Transverse colon (tissue), 4 donors: ENCODE measurements around the gene CLCNKA. TPM values are rescaled to one million over a fixed set of nuclear protein-coding genes. Genes with fewer than 3 reads are reported as not detected.

Experiments used
- DNase-seq: peaks from one replicate; pipeline ENCODE4 v3.0.0-alpha.2; 2019
- H3K27ac ChIP-seq, 4 donors: fragments of 200-600 bp; sonication (generic); 2 replicates each; pipeline ENCODE4 v1.5.1; 2016 to 2018; ENCODE audit warnings: inconsistent platforms in 4 of 4
- H3K27me3 ChIP-seq: fragments of 200-600 bp; sonication (generic); 2 replicates; pipeline ENCODE4 v1.5.1; 2017; ENCODE audit warnings: inconsistent platforms
- H3K36me3 ChIP-seq, 4 donors: fragments of 200-600 bp; sonication (generic); 2 replicates each; pipeline ENCODE4 v1.5.1; 2017 to 2019; ENCODE audit warnings: inconsistent platforms in 4 of 4
- H3K4me1 ChIP-seq, 4 donors: fragments of 200-600 bp; sonication (generic); 2 replicates each; pipeline ENCODE4 v1.5.1; 2017 to 2020; ENCODE audit warnings: inconsistent platforms in 4 of 4
- H3K4me3 ChIP-seq, 4 donors: fragments of 200-600 bp; sonication (generic); 1 replicate in 1 of 4; 2 replicates in 3 of 4; pipeline versions ENCODE4 v1.5.1 to v1.6.1; 2017 to 2019; ENCODE audit warnings: inconsistent platforms in 4 of 4
- H3K9me3 ChIP-seq, 2 donors: fragments of 200-600 bp; sonication (generic); 2 replicates each; pipeline ENCODE4 v1.5.1; 2017 to 2019; ENCODE audit warnings: inconsistent platforms in 2 of 2
- EP300 ChIP-seq: sonication (generic); formaldehyde crosslinking; IDR thresholded peaks from one replicate; pipeline ENCODE4 v1.6.1; 2017; ENCODE audit warnings: antibody characterized with exemption, low read depth
- POLR2A ChIP-seq: fragments of 450-650 bp; IDR thresholded peaks from one replicate; pipeline ENCODE4 v1.6.1; 2016; ENCODE audit warnings: antibody characterized with exemption, mild to moderate bottlenecking, moderate library complexity
- POLR2AphosphoS5 ChIP-seq, 3 donors: sonication (generic); formaldehyde crosslinking; IDR thresholded peaks; one replicate each; pipeline ENCODE4 v1.6.1; 2016; ENCODE audit warnings: antibody characterized with exemption in 3 of 3
- WGBS, 2 donors: methylation state at CpG; one replicate each; pipeline ENCODE4 v1.1.5; 2018; ENCODE audit warnings: low coverage in 1 of 2; 5-methylcytosine and 5-hydroxymethylcytosine counted together
- in situ Hi-C, 4 donors: fragments of 200-750 bp; cut with MboI; loops; one replicate each; pipeline versions ENCODE4 v1.15.0 to v1.15.1; 2017; ENCODE audit warnings: low sequenced_read_pairs in 3 of 4, low pct_ligation_motif_present in 1 of 4, low pct_unique_long_range_greater_than_20kb in 1 of 4
- intact Hi-C: fragments of 100-400 bp; cut with DNase I; formaldehyde crosslinking; loops from one replicate; pipeline ENCODE4 v1.15.1; 2023; ENCODE audit warnings: low total_unique reads
- total RNA-seq, 4 donors: library from RNA; depleted of rRNA; stranded (reverse); fragments of >200 nt; gene quantifications; one replicate each; pipeline ENCODE4 v1.1.0, GENCODE V29; 2016
- TF ChIP-seq, protein P1 (sequence below), 5 experiments: fragments of 200-600 bp in 3 of 5; fragments of 450-650 bp in 2 of 5; sonication (generic) in 3 of 5; IDR thresholded peaks; 1 replicate in 2 of 5; 2 replicates in 3 of 5; pipeline ENCODE4 v1.5.1; 2016 to 2017; ENCODE audit warnings: antibody characterized with exemption in 5 of 5, inconsistent platforms in 3 of 5, mild to moderate bottlenecking in 2 of 5, moderate library complexity in 1 of 5

The CLCNKA gene
- total RNA-seq, 4 donors from 2014 or later = 0.68 to 21.7 (median 0.79) TPM; not detected in 1

DNA sequence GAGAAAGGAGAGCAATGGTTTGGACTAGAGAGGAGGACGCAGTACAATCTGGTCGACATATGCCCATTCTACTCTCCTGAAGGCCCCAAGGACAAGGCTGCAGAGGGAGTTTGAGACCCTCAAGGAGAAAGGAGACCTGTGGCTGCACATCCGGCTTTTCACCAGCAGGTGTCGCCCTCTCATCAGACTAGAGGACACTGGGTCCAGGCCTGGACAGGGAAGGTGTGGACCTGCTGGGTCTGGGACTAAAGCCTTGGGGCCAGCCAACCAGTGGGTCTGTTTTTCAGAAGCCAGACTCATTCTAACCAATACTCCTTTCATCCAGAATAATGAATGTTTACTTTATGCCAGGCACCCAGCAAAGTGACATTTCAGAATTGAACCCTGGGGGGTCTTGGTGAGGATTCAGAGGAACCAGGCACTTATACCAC, 12.8 kb upstream of the CLCNKA start:
- intact Hi-C loops = loop anchor here (2.0 kb wide), 2 partner anchors 24 to 48 kb away; no protein-coding TSS in a partner anchor
- TF ChIP-seq, protein P1, sequence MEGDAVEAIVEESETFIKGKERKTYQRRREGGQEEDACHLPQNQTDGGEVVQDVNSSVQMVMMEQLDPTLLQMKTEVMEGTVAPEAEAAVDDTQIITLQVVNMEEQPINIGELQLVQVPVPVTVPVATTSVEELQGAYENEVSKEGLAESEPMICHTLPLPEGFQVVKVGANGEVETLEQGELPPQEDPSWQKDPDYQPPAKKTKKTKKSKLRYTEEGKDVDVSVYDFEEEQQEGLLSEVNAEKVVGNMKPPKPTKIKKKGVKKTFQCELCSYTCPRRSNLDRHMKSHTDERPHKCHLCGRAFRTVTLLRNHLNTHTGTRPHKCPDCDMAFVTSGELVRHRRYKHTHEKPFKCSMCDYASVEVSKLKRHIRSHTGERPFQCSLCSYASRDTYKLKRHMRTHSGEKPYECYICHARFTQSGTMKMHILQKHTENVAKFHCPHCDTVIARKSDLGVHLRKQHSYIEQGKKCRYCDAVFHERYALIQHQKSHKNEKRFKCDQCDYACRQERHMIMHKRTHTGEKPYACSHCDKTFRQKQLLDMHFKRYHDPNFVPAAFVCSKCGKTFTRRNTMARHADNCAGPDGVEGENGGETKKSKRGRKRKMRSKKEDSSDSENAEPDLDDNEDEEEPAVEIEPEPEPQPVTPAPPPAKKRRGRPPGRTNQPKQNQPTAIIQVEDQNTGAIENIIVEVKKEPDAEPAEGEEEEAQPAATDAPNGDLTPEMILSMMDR (IDR thresholded peaks at IDR 0.05) = peak; percentile 94 to 98 (median 96)
- TF ChIP-seq EP300 = no peak
- H3K4me3 ChIP-seq = no peak overlapping the region
- DNase-seq = peak; percentile 82
- WGBS, 2 donors = 0% methylated on average over 3 of the region's 4 CpGs; no CpG with 5 or more reads in 1 of the 2 donors
- peaks cover 11 to 18% (median 18%) of the 10 kb centered on the region in 4 donors for H3K4me1 ChIP-seq
- H3K27me3 ChIP-seq = no peaks in the 10 kb centered on the region
- no peak overlapping the region for H3K27ac ChIP-seq
- H3K9me3 ChIP-seq = no peaks in the 10 kb centered on the region
- in situ Hi-C loops = no loop called here
- H3K36me3 ChIP-seq = no peaks in the 10 kb centered on the region

GRCh38 chr1:16009678-16010077, 12.2 kb upstream of the CLCNKA start:
- H3K9me3 ChIP-seq = no peaks in the 10 kb centered on the region
- intact Hi-C loops = loop anchor here (2.0 kb wide), 2 partner anchors 23 to 47 kb away; no protein-coding TSS in a partner anchor
- H3K4me1 ChIP-seq = peaks cover 14 to 24% (median 23%) of the 10 kb centered on the region in 4 donors
- no peak overlapping the region for H3K4me3 ChIP-seq
- no peak for DNase-seq
- no peaks in the 10 kb centered on the region for H3K27me3 ChIP-seq
- no peak overlapping the region for H3K27ac ChIP-seq
- no peaks in the 10 kb centered on the region for H3K36me3 ChIP-seq
- in situ Hi-C loops = loop anchor here in 1 of 4 donors (5.0 kb wide), 1 partner anchor 38 kb away; no protein-coding TSS in a partner anchor
- TF ChIP-seq, protein P1 (IDR thresholded peaks at IDR 0.05) = no peak
- 91% methylated on average over 11 of the region's 11 CpGs; no CpG with 5 or more reads in 1 of the 2 donors for WGBS, 2 donors

GRCh38 chr1:16010837-16011236, 11.0 kb upstream of the CLCNKA start:
- 90 to 91% methylated on average over 3 of the region's 3 CpGs for WGBS, 2 donors
- intact Hi-C loops (no loop called here), in situ Hi-C loops (loop anchor here in 1 of 4 donors (5.0 kb wide), 1 partner anchor 36 kb away; no protein-coding TSS in a partner anchor)
- H3K4me3 ChIP-seq = no peak overlapping the region
- TF ChIP-seq EP300 (no peak), POLR2AphosphoS5 (IDR thresholded peaks at IDR 0.05) (no peak), POLR2A (no peak)
- TF ChIP-seq, protein P1 (IDR thresholded peaks at IDR 0.05) = no peak
- H3K9me3 ChIP-seq = no peaks in the 10 kb centered on the region
- no peak overlapping the region for H3K27ac ChIP-seq
- H3K36me3 ChIP-seq = no peaks in the 10 kb centered on the region
- H3K27me3 ChIP-seq = no peaks in the 10 kb centered on the region
- DNase-seq = no peak
- H3K4me1 ChIP-seq = peaks cover 23 to 32% (median 28%) of the 10 kb centered on the region in 4 donors

DNA sequence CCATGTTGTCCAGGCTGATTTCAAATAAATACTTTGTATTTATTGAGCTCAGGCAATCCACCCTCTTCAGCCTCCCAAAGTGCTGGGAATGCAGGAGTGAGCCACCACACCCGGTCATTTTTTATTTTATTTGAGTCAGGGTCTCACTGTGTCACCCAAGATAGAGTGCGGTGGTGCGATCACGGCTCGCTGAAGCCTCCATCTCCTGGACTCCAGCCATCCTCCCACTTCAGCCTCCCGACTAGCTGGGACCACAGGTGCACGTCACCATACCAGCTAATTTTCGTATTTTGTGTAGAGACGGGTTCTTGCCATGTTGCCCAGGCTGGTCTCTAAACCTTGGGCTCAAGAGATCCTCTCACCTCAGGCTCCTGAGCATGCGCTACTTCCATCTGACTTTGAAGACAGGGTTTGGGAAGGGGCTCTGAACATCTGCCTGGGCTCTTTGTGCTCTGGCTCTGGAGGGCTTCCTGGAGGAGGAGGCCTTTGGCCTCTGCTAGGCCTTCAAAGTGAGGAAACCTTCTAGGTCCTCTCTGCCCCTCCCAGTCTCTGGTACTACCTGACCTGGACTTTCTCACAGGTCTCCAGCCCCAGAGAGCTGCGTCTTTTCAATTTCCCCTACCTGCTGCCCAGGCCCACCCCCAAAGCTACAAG, 9.8 kb upstream of the CLCNKA start:
- Histone ChIP-seq H3K9me3 (no peaks in the 10 kb centered on the region), H3K36me3 (no peaks in the 10 kb centered on the region), H3K27ac (peak overlapping the region; percentile 83 to 92 (median 87)), H3K4me3 (peak overlapping the region in 2 of 4 donors; percentile 31 to 53), H3K27me3 (no peaks in the 10 kb centered on the region), H3K4me1 (peaks cover 23 to 32% (median 28%) of the 10 kb centered on the region in 4 donors)
- 90% methylated on average over 10 of the region's 11 CpGs; no CpG with 5 or more reads in 1 of the 2 donors for WGBS, 2 donors
- intact Hi-C loops (no loop called here), in situ Hi-C loops (loop anchor here in 1 of 4 donors (5.0 kb wide), 1 partner anchor 35 kb away; no protein-coding TSS in a partner anchor)
- no peak for DNase-seq
- no peak for TF ChIP-seq EP300
